Activated CD4-positive, alpha-beta T cell treated with anti-CD3 and anti-CD28 coated beads for 36 hours (primary cell): ENCODE measurements around the gene CASKIN2. TPM values are rescaled to one million over a fixed set of nuclear protein-coding genes. Genes with fewer than 3 reads are reported as not detected.

ENCODE experiments used
- ATAC-seq: fragments of 200-7000 bp; cut with Tn5 transposase; one replicate; pipeline ENCODE4 v1.10.0; 2021; ENCODE audit warnings: mild to moderate bottlenecking, moderate library complexity
- CTCF ChIA-PET: fragments of 350-600 bp; sonication (Branson Sonifier 250); formaldehyde crosslinking; loops from one replicate; lab custom pipeline; 2021; ENCODE audit warnings: antibody characterized with exemption; lab: Charles Lee
- POLR2A ChIA-PET: fragments of 350-600 bp; sonication (Branson Sonifier 250); formaldehyde crosslinking; loops from one replicate; lab custom pipeline; 2021; ENCODE audit warnings: antibody characterized with exemption, inconsistent platforms; lab: Charles Lee
- DNase-seq: peaks from one replicate; pipeline ENCODE4 v3.0.0-alpha.2; 2020
- H3K27ac Mint-ChIP-seq: one replicate; pipeline ENCODE4 v1.8.0; 2021; ENCODE audit warnings: mixed read lengths
- H3K27me3 Mint-ChIP-seq: one replicate; pipeline ENCODE4 v1.8.0; 2021; ENCODE audit warnings: mixed read lengths
- H3K36me3 Mint-ChIP-seq: one replicate; pipeline ENCODE4 v1.8.0; 2021; ENCODE audit warnings: low read depth, mixed read lengths
- H3K4me1 Mint-ChIP-seq: one replicate; pipeline ENCODE4 v1.8.0; 2021; ENCODE audit warnings: mixed read lengths
- H3K4me3 Mint-ChIP-seq: one replicate; pipeline ENCODE4 v1.8.0; 2021; ENCODE audit warnings: mild to moderate bottlenecking, moderate library complexity, mixed read lengths
- H3K9me3 Mint-ChIP-seq: one replicate; pipeline ENCODE4 v1.8.0; 2021; ENCODE audit warnings: low read depth, mixed read lengths
- intact Hi-C, 2 experiments: fragments of 100-400 bp; cut with DNase I in 1 of 2; cut with micrococcal nuclease in 1 of 2; formaldehyde crosslinking; loops; one replicate each; pipeline versions ENCODE4 v1.14.2 to v1.15.1; 2022 to 2024; cut with DNase I, micrococcal nuclease
- total RNA-seq, 2 experiments: library from RNA; stranded (reverse); gene quantifications; one replicate each; pipeline ENCODE4 v1.2.3, GENCODE V29; 2021

Gene CASKIN2
- total RNA-seq, 2 experiments from 2014 or later = 2.9 to 3.0 TPM

- DNase-seq (no peak), ATAC-seq (no peak)
- Mint-ChIP-seq H3K4me1 (no peaks in the 10 kb centered on the region), H3K27me3 (no peaks in the 10 kb centered on the region), H3K4me3 (no peak overlapping the region), H3K27ac (no peak overlapping the region), H3K9me3 (no peaks in the 10 kb centered on the region), H3K36me3 (peaks cover 15% of the 10 kb centered on the region)
- ChIA-PET CTCF (no interaction called here), POLR2A (no interaction called here)
- intact Hi-C loops = loop anchor here in 1 of 2 experiments (5.0 kb wide), 1 partner anchor 39 kb away; no protein-coding TSS in a partner anchor
These were observed 39.5 kb downstream of the CASKIN2 start for GRCh38 chr17:75475851-75476250.

DNA sequence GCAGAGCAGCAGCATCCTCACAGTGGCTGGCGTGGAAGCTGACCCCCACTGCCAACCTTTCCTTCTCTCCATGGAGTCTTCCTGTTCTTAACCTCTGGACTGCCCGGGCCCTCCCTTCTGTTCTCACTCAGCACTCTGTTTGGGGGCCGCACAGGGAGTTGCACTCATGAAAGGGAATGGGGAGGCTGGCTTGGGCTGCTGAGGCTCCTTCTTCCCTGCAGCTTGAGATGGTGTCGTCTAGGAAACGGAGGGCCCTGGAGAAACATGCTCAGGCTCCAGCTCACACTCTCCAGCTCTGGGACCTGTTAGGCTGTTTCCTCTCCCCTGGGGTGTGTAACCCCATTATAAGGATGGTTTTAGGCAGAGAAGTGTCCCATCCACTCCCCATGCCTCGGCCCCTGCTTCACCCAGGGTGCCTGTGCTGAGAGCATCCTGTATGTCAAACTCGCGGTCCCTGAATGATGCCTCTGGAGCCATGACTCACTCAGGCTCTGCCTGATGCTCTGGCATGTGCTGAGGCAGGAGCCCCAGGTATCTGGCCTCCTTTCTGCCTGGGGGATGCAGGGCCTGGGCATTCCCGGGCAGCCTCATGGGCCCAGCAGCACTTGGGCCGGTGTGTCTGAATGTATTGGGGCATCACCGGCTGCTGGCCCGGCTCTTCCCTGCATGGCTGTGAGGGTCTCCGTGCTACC lies 40.0 kb downstream of the CASKIN2 start:
- POLR2A ChIA-PET = no interaction called here
- H3K27ac Mint-ChIP-seq = no peak overlapping the region

DNA sequence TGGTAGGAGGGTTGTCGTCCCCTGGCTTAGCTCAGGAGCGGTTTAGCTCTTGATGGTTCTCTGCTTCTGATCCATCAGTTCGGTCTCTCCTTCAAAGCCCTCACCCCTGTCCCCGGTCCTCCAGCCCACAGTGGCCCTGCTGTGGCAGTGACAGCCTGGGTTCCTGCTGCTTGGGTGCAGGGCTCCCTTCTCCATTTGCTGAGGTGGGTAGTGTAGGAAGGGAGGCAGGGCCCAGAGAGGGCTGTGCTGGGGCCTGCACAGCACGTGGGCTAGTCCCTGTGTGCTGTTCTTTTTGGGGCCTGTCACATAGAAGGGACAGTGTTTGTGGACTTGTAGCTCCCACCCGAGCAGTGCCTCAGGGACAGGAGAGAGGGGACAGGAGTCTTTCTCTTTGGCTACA lies 40.6 kb downstream of the CASKIN2 start:
- no peak for DNase-seq
- intact Hi-C loops = loop anchor here in 1 of 2 experiments (5.0 kb wide), 1 partner anchor 37 kb away; no protein-coding TSS in a partner anchor
- Mint-ChIP-seq H3K9me3 (no peaks in the 10 kb centered on the region), H3K27me3 (no peaks in the 10 kb centered on the region), H3K36me3 (peaks cover 15% of the 10 kb centered on the region), H3K4me1 (no peaks in the 10 kb centered on the region), H3K27ac (no peak overlapping the region), H3K4me3 (no peak overlapping the region)
- ChIA-PET CTCF (interaction anchor here (0.6 kb wide), 1 partner anchor 19 kb away, joined by 4 read pairs; no protein-coding TSS in a partner anchor), POLR2A (interaction anchor here (0.6 to 0.7 kb wide), 2 partner anchors 47 to 716 kb away, joined by 3 to 5 read pairs; no protein-coding TSS in a partner anchor)
- no peak for ATAC-seq

More for the DNA sequence above, 40.0 kb downstream of the CASKIN2 start:
- peaks cover 15% of the 10 kb centered on the region for H3K36me3 Mint-ChIP-seq
- no peaks in the 10 kb centered on the region for H3K4me1 Mint-ChIP-seq
- ATAC-seq = no peak
- no peaks in the 10 kb centered on the region for H3K9me3 Mint-ChIP-seq
- CTCF ChIA-PET = interaction anchor here (0.6 kb wide), 1 partner anchor 19 kb away, joined by 4 read pairs; no protein-coding TSS in a partner anchor
- H3K4me3 Mint-ChIP-seq = no peak overlapping the region
- intact Hi-C loops = loop anchor here in 1 of 2 experiments (5.0 kb wide), 1 partner anchor 38 kb away; no protein-coding TSS in a partner anchor
- DNase-seq = no peak
- no peaks in the 10 kb centered on the region for H3K27me3 Mint-ChIP-seq

- Mint-ChIP-seq H3K4me1 (no peaks in the 10 kb centered on the region), H3K9me3 (no peaks in the 10 kb centered on the region), H3K27me3 (no peaks in the 10 kb centered on the region), H3K36me3 (peaks cover 15% of the 10 kb centered on the region), H3K4me3 (no peak overlapping the region), H3K27ac (no peak overlapping the region)
- ChIA-PET CTCF (interaction anchor here (0.7 to 1.6 kb wide), 2 partner anchors 10 to 160 kb away, joined by 3 to 4 read pairs; no protein-coding TSS in a partner anchor), POLR2A (interaction anchor here (0.6 kb wide), 1 partner anchor 16 kb away, joined by 3 read pairs; no protein-coding TSS in a partner anchor)
- no peak for ATAC-seq
- intact Hi-C loops = no loop called here
- no peak for DNase-seq
These were observed 42.1 kb downstream of the CASKIN2 start for GRCh38 chr17:75473246-75473645.

DNA sequence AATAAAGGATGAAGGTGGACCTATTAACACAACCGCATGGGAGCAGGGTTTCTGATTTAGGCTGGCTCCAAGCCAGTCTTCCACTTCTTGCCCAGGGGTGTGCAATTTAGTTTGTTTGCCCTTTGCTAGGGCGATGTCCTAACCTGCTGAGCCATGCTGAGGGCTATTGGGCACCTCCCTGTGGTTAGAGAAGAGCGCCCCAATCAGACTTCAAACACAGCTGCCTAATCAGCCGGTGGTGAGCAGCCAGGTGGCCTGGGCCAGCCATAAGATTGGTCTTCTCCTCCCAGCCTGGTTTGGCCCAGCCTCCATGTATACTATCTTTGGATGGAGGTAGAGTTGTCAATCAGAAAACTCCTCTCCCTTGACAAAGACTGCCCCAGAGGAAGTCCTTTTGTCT lies 43.2 kb downstream of the CASKIN2 start:
- DNase-seq = no peak
- intact Hi-C loops = no loop called here
- H3K27ac Mint-ChIP-seq = no peak overlapping the region
- peaks cover 15% of the 10 kb centered on the region for H3K36me3 Mint-ChIP-seq
- H3K27me3 Mint-ChIP-seq = no peaks in the 10 kb centered on the region
- no peaks in the 10 kb centered on the region for H3K9me3 Mint-ChIP-seq
- no peak overlapping the region for H3K4me3 Mint-ChIP-seq
- POLR2A ChIA-PET = no interaction called here
- ATAC-seq = no peak
- H3K4me1 Mint-ChIP-seq = no peaks in the 10 kb centered on the region
- CTCF ChIA-PET = no interaction called here

- intact Hi-C loops = no loop called here
- ChIA-PET POLR2A (no interaction called here), CTCF (no interaction called here)
- H3K4me3 Mint-ChIP-seq = no peak overlapping the region
- H3K36me3 Mint-ChIP-seq = peaks cover 15% of the 10 kb centered on the region
- no peak overlapping the region for H3K27ac Mint-ChIP-seq
- no peak for ATAC-seq
- no peaks in the 10 kb centered on the region for H3K27me3 Mint-ChIP-seq
- no peaks in the 10 kb centered on the region for H3K4me1 Mint-ChIP-seq
- no peaks in the 10 kb centered on the region for H3K9me3 Mint-ChIP-seq
- no peak for DNase-seq
These were observed 44.1 kb downstream of the CASKIN2 start for GRCh38 chr17:75471207-75471606.

GRCh38 chr17:75468779-75469373 lies 46.5 kb downstream of the CASKIN2 start:
- H3K9me3 Mint-ChIP-seq = no peaks in the 10 kb centered on the region
- peaks cover 15% of the 10 kb centered on the region for H3K36me3 Mint-ChIP-seq
- CTCF ChIA-PET = interaction anchor here (1.2 kb wide), 1 partner anchor 12 kb away, joined by 3 read pairs; the partner anchor contains the start of gene TMEM94
- intact Hi-C loops = no loop called here
- H3K4me1 Mint-ChIP-seq = no peaks in the 10 kb centered on the region
- no peak overlapping the region for H3K4me3 Mint-ChIP-seq
- POLR2A ChIA-PET = no interaction called here
- DNase-seq (no peak), ATAC-seq (no peak)
- no peak overlapping the region for H3K27ac Mint-ChIP-seq
- no peaks in the 10 kb centered on the region for H3K27me3 Mint-ChIP-seq

GRCh38 chr17:75468291-75468754 lies 47.0 kb downstream of the CASKIN2 start:
- CTCF ChIA-PET = interaction anchor here (0.8 kb wide), 1 partner anchor 67 kb away, joined by 4 read pairs; no protein-coding TSS in a partner anchor
- intact Hi-C loops = no loop called here
- no peak for ATAC-seq

DNA sequence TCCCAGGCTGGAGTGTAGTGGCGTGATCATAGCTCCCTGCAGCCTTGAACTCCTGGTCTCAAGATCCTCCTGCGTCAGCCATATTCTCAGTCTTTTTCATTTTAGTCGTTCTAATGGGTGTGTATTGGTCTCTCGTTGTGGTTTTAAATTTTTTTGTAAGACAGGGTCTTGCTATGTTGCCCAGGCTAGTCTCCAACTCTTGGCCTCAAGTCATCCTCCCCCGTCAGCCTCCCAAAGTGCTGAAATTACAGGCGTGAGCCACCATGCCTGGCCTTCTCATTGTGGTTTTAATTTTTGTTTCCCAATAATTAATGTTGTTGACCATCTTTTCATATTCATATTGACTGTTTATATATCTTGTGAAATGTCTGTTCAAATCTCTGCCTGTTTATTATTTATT lies 50.3 kb downstream of the CASKIN2 start:
- DNase-seq = no peak
- ChIA-PET CTCF (interaction anchor here (0.8 kb wide), 1 partner anchor 9 kb away, joined by 3 read pairs; the partner anchor contains the start of gene TMEM94), POLR2A (no interaction called here)
- H3K4me1 Mint-ChIP-seq = peaks cover 2% of the 10 kb centered on the region
- intact Hi-C loops = no loop called here
- no peaks in the 10 kb centered on the region for H3K9me3 Mint-ChIP-seq
- ATAC-seq = no peak
- H3K36me3 Mint-ChIP-seq = no peaks in the 10 kb centered on the region
- no peaks in the 10 kb centered on the region for H3K27me3 Mint-ChIP-seq
- H3K27ac Mint-ChIP-seq = no peak overlapping the region
- H3K4me3 Mint-ChIP-seq = no peak overlapping the region

More at GRCh38 chr17:75468291-75468754, 47.0 kb downstream of the CASKIN2 start:
- POLR2A ChIA-PET = no interaction called here
- H3K4me3 Mint-ChIP-seq = no peak overlapping the region
- no peaks in the 10 kb centered on the region for H3K9me3 Mint-ChIP-seq
- no peak for DNase-seq
- H3K27ac Mint-ChIP-seq = no peak overlapping the region
- no peaks in the 10 kb centered on the region for H3K27me3 Mint-ChIP-seq
- H3K36me3 Mint-ChIP-seq = peaks cover 15% of the 10 kb centered on the region
- H3K4me1 Mint-ChIP-seq = no peaks in the 10 kb centered on the region

GRCh38 chr17:75463603-75464002 lies 51.7 kb downstream of the CASKIN2 start:
- no peak for DNase-seq

GRCh38 chr17:75460295-75460694 lies 55.0 kb downstream of the CASKIN2 start:
- Mint-ChIP-seq H3K36me3 (peaks cover 3% of the 10 kb centered on the region), H3K27ac (no peak overlapping the region), H3K9me3 (no peaks in the 10 kb centered on the region), H3K4me3 (no peak overlapping the region), H3K27me3 (no peaks in the 10 kb centered on the region), H3K4me1 (peaks cover 24% of the 10 kb centered on the region)
- ATAC-seq = no peak
- ChIA-PET POLR2A (no interaction called here), CTCF (no interaction called here)
- intact Hi-C loops = loop anchor here in 1 of 2 experiments (5.0 kb wide), 1 partner anchor 33 kb away; no protein-coding TSS in a partner anchor
- DNase-seq = no peak

More at GRCh38 chr17:75463603-75464002, 51.7 kb downstream of the CASKIN2 start:
- Mint-ChIP-seq H3K4me1 (peaks cover 9% of the 10 kb centered on the region), H3K27me3 (no peaks in the 10 kb centered on the region), H3K9me3 (no peaks in the 10 kb centered on the region), H3K27ac (no peak overlapping the region), H3K4me3 (no peak overlapping the region), H3K36me3 (no peaks in the 10 kb centered on the region)
- intact Hi-C loops = loop anchor here in 1 of 2 experiments (5.0 kb wide), 1 partner anchor 36 kb away; no protein-coding TSS in a partner anchor
- no peak for ATAC-seq
- POLR2A ChIA-PET = no interaction called here
- CTCF ChIA-PET = interaction anchor here (0.6 to 1.3 kb wide), 2 partner anchors 36 to 667 kb away, joined by 3 to 4 read pairs; no protein-coding TSS in a partner anchor
